Small intestine (tissue), 7 donors: ENCODE results near the gene ELMO1. TPM values are rescaled to one million over a fixed set of nuclear protein-coding genes. Genes with fewer than 3 reads are reported as not detected.

ENCODE experiments used
- DNase-seq, 2 donors: peaks; one replicate each; pipeline versions ENCODE4 v3.0.0 to v3.0.0-alpha.2; 2013
- FAIRE-seq: peaks from 2 replicates; lab custom pipeline; 2012; peaks lifted over from hg19 to GRCh38; lab: Jason Lieb, UNC
- H3K27ac ChIP-seq, 3 donors: one replicate each; pipeline ENCODE4 v1.5.1; 2013; ENCODE audit warnings: low read length in 2 of 3, mild to moderate bottlenecking in 2 of 3, control low read depth in 1 of 3, inconsistent platforms in 1 of 3, low read depth in 1 of 3, moderate library complexity in 1 of 3
- H3K27me3 ChIP-seq, 3 donors: one replicate each; pipeline ENCODE4 v1.6.1; 2013; ENCODE audit warnings: low read length in 3 of 3, inconsistent platforms in 1 of 3; ENCODE audit not compliant: control insufficient read depth in 3 of 3, insufficient read depth in 3 of 3
- H3K36me3 ChIP-seq, 3 donors: one replicate each; pipeline ENCODE4 v1.6.1; 2013; ENCODE audit warnings: low read length in 3 of 3, inconsistent platforms in 1 of 3, low read depth in 1 of 3, mild to moderate bottlenecking in 1 of 3, moderate library complexity in 1 of 3; ENCODE audit not compliant: control insufficient read depth in 3 of 3, insufficient read depth in 2 of 3
- H3K4me1 ChIP-seq, 3 donors: one replicate each; pipeline ENCODE4 v1.6.1; 2013; ENCODE audit warnings: low read length in 2 of 3, inconsistent platforms in 1 of 3, low read depth in 1 of 3, mild to moderate bottlenecking in 1 of 3, moderate library complexity in 1 of 3; ENCODE audit not compliant: control insufficient read depth in 3 of 3, insufficient read depth in 2 of 3
- H3K4me3 ChIP-seq, 3 donors: one replicate each; pipeline ENCODE4 v1.5.1; 2013; ENCODE audit warnings: low read length in 3 of 3, control low read depth in 1 of 3, inconsistent platforms in 1 of 3, low read depth in 1 of 3, mild to moderate bottlenecking in 1 of 3, moderate library complexity in 1 of 3
- H3K9me3 ChIP-seq, 2 donors: one replicate each; pipeline ENCODE4 v1.6.1; 2013; ENCODE audit warnings: low read depth in 1 of 2, low read length in 1 of 2; ENCODE audit not compliant: control insufficient read depth in 2 of 2, insufficient read depth in 1 of 2
- WGBS, 3 donors: extraction: QIAGEN DNeasy Blood & Tissue Kit; methylation state at CpG; one replicate each; pipeline ENCODE4 v1.1.7; 2013; 5-methylcytosine and 5-hydroxymethylcytosine counted together
- polyA plus RNA-seq, 4 donors: library from polyadenylated mRNA; stranded (reverse) in 3 of 4; unstranded in 1 of 4; fragments of 200-250 nt in 3 of 4; fragments of 120-200 nt in 1 of 4; gene quantifications; one replicate each; pipeline versions ENCODE4 v1.2.1 to v1.2.3, GENCODE V29; 2013
- donor health status: healthy with polysubstance abuse.
- donor health status: control.
- donor health status: control.
- donor health status: Bipolar disorder and iron deficiency.
- donor health status: healthy.

The ELMO1 gene
- polyA plus RNA-seq, 4 donors, result 1.8 to 9.3 (median 7.3) TPM

- Histone ChIP-seq H3K4me1 (no peaks in the 10 kb centered on the region), H3K4me3 (no peak overlapping the region), H3K27ac (no peak overlapping the region), H3K36me3 (no peaks in the 10 kb centered on the region), H3K27me3 (no peaks in the 10 kb centered on the region), H3K9me3 (no peaks in the 10 kb centered on the region)
- no peak for FAIRE-seq
- DNase-seq, result no peak
- WGBS, 3 donors, result 77 to 84% (median 78%) methylated on average over 9 of the region's 9 CpGs
Measured at GRCh38 chr7:36838616-36839225, 609.9 kb downstream of the ELMO1 start.

- DNase-seq (no peak), FAIRE-seq (no peak)
- H3K36me3 ChIP-seq, result no peaks in the 10 kb centered on the region
- no peaks in the 10 kb centered on the region for H3K27me3 ChIP-seq
- H3K9me3 ChIP-seq, result peaks cover 0 to 5% of the 10 kb centered on the region in 2 donors
- WGBS, 3 donors, result 93 to 97% (median 95%) methylated on average over 2 of the region's 2 CpGs
- H3K4me1 ChIP-seq, result no peaks in the 10 kb centered on the region
- no peak overlapping the region for H3K27ac ChIP-seq
- no peak overlapping the region for H3K4me3 ChIP-seq
Measured at GRCh38 chr7:36831049-36831448, 617.6 kb downstream of the ELMO1 start.

- no peak for FAIRE-seq
- Histone ChIP-seq H3K4me1 (no peaks in the 10 kb centered on the region), H3K27me3 (no peaks in the 10 kb centered on the region), H3K27ac (no peak overlapping the region), H3K9me3 (peaks cover 0 to 5% of the 10 kb centered on the region in 2 donors), H3K36me3 (no peaks in the 10 kb centered on the region), H3K4me3 (no peak overlapping the region)
- WGBS, 3 donors, result 80 to 85% (median 82%) methylated on average over 8 of the region's 8 CpGs
- DNase-seq, result no peak
Measured at GRCh38 chr7:36827726-36828703, 620.6 kb downstream of the ELMO1 start.

GRCh38 chr7:36825501-36825900 lies 623.2 kb downstream of the ELMO1 start:
- DNase-seq (no peak), FAIRE-seq (no peak)
- Histone ChIP-seq H3K4me1 (no peaks in the 10 kb centered on the region), H3K36me3 (no peaks in the 10 kb centered on the region), H3K27me3 (no peaks in the 10 kb centered on the region), H3K9me3 (peaks cover 0 to 3% of the 10 kb centered on the region in 2 donors), H3K4me3 (no peak overlapping the region), H3K27ac (no peak overlapping the region)
- 80 to 97% (median 82%) methylated on average over 4 of the region's 4 CpGs for WGBS, 3 donors

GRCh38 chr7:36823353-36823752 lies 625.3 kb downstream of the ELMO1 start:
- no peak overlapping the region for H3K27ac ChIP-seq
- H3K4me1 ChIP-seq, result no peaks in the 10 kb centered on the region
- H3K9me3 ChIP-seq, result peaks cover 0 to 3% of the 10 kb centered on the region in 2 donors
- DNase-seq, result no peak
- H3K27me3 ChIP-seq, result no peaks in the 10 kb centered on the region
- 97 to 99% (median 97%) methylated on average over 9 of the region's 9 CpGs for WGBS, 3 donors
- no peak overlapping the region for H3K4me3 ChIP-seq
- no peak for FAIRE-seq
- no peaks in the 10 kb centered on the region for H3K36me3 ChIP-seq

GRCh38 chr7:36821617-36822016 lies 627.0 kb downstream of the ELMO1 start:
- peaks cover 0 to 3% of the 10 kb centered on the region in 2 donors for H3K9me3 ChIP-seq
- H3K4me3 ChIP-seq, result no peak overlapping the region
- H3K4me1 ChIP-seq, result no peaks in the 10 kb centered on the region
- no peak for FAIRE-seq
- no peaks in the 10 kb centered on the region for H3K27me3 ChIP-seq
- no peak overlapping the region for H3K27ac ChIP-seq
- no peaks in the 10 kb centered on the region for H3K36me3 ChIP-seq
- DNase-seq, result no peak

- H3K4me1 ChIP-seq, result no peaks in the 10 kb centered on the region
- H3K27me3 ChIP-seq, result no peaks in the 10 kb centered on the region
- no peak for DNase-seq
- peaks cover 0 to 3% of the 10 kb centered on the region in 2 donors for H3K9me3 ChIP-seq
- no peak for FAIRE-seq
- H3K27ac ChIP-seq, result no peak overlapping the region
- H3K4me3 ChIP-seq, result no peak overlapping the region
- no peaks in the 10 kb centered on the region for H3K36me3 ChIP-seq
Measured at GRCh38 chr7:36820527-36821170, 628.0 kb downstream of the ELMO1 start.

GRCh38 chr7:36819639-36820038 lies 629.0 kb downstream of the ELMO1 start:
- Histone ChIP-seq H3K27me3 (no peaks in the 10 kb centered on the region), H3K27ac (no peak overlapping the region), H3K9me3 (peaks cover 0 to 3% of the 10 kb centered on the region in 2 donors), H3K4me1 (no peaks in the 10 kb centered on the region), H3K4me3 (no peak overlapping the region), H3K36me3 (no peaks in the 10 kb centered on the region)
- 28 to 50% (median 38%) methylated on average over 1 of the region's 1 CpG for WGBS, 3 donors
- DNase-seq, result no peak
- FAIRE-seq, result no peak
